Effector CD4-positive, alpha-beta T cell (primary cell): ENCODE data around the gene CHIT1.

Experiments
- DNase-seq: peaks from one replicate; pipeline ENCODE4 v3.0.0-alpha.2; 2020

Gene CHIT1

DNA sequence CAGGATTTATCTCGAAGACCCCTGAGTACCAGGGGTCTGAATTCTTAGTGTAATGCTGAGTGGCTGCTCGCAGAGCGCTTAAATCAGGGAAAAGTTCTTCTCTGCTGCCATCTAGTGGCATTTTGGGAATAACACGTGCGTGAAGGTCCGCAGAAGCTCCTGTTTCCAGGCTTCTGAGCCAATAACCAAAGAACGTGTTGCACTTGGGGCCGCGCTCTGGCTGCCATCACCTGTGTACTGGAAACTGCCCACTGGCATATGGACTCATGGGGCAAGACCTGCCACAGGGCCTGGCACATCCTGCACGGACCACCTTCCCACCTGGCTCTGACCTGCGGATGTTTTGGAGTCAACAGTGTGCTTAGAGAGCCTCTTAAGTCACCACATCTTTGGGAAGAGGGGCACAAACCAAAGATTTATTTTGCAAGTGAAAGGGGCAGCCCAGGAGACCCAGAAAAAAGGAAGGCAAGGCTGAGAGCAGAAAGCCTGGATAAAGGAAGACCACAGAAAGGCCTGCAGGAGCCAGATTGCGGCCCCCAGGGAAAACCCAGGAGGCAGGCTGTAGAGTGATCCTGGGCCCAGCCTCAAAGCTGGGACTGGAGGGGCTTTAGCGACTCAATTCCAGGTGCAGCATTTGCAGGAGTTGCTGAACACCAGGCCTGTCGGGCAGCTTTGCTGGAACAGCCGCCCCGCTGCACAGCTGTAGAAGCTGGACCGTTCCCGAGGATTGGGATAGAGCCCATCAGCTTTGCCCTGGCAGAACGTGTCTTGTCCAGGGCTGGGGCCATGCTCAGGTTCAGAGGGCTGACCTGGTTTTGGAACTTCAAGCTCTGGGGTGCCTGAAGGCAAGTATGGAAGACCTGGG, 13.0 kb downstream of the CHIT1 start:
- DNase-seq: peak; percentile 40

DNA sequence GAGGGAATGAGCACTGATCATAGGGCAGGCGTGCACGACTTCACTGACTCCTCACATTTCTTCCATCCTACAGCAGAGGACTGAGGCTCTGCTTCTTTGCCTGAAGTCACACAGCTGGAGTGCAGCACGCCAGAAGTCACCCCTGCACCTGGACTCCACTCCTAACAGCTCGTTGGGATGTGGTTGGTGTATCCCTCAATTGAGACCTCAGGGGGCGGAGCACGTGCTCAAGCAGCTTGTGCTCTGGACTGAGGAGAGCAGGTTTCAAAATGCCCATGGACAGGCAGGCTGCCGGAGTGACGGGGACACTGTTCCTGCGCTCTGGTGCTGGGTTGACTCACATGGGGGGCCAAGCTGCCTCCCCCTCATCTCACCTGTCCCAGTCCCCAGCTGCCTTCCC, 13.9 kb downstream of the CHIT1 start:
- DNase-seq: no peak

DNA sequence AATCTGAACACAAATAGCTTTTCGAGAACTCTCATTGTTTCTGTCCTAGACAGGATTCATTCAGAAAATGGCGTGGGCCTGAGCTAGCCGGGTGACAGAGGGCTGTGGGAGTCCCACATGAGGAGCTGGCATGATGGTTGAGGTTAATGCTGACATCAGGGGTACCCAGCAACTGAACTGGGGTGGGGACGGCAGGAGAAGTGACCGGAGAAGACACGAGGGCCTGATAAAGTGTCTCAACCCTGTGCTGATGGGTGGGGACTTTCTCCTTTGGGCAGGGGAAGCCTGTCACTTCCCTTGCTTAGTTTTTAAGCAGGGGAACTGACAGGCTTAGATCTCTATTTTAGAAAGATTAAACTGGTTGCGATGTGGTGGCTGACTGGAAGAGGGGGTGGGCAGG, 14.6 kb downstream of the CHIT1 start:
- DNase-seq: no peak

DNA sequence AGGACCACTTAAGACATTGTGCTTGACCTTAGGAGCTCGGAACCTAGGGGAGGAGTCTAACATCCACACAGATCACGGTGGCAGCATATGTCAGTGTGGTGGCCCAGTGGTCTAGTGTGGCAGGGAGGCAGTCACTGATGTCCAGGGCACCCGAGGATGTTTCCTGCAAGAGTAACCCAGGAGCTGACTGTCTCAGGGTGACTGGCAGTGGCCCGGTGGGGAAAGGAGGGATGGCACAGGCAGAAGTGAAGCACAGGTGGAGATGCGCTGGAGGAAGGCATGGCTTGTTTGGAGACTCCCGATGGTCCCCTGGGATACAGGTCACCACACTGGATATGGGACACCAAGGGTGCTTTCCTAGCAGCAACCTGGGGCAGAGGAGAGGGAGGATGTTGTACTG, 16.3 kb downstream of the CHIT1 start:
- no peak for DNase-seq

DNA sequence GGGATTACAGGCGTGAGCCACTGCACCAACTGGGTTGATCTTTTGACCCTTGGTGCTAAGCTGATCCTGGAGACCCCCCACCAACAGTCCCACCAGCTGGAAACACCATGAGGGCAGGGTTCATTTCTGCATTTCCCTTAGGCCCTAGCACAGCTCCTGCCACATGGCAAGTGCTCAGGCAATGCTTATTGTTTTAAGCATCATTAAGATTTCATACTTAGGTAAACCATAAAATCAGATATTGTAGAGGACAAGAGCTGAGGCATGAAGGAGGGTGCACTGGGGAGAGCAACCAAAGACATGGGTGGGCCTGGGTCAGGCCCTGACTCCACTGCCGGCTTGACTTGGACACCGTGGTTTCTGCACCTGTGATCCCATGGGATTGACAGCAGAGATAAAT, 17.7 kb downstream of the CHIT1 start:
- no peak for DNase-seq

DNA sequence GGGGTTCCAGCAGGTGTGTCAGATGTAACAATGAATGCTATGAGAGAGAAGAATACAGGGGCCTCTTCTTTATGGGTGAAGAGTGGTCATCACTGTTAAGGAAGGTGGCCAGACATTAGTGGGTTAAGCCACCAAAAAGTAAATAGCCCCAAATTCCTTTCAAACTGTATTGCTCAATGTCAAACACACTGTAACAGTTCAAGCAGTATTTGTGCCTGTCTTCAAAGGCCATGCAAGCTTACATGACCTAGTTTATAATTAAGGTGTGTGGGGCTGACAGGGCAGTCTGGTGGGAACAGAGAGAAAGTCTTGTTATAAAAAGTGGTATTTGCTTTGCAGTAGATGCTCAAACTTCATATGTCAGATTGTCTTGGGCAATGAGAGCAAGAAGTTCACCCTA, 18.5 kb downstream of the CHIT1 start:
- no peak for DNase-seq

DNA sequence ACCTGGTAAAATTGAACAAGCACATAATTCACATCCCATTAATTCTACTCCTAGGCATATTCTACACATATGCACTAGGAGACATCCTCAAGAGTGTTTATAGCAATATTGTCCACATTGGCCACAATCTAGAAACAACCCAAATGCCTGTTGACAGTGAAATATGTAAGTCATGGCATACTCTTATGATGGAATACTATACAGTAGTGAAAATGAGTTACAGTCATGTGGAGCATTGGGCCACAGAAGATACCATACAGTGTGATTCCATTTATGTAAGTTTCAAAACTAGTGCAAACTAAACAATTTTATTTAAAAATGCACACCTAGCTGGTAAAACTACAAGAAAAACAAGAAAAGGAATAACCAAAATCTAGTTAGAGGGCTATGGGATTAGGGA, 19.1 kb downstream of the CHIT1 start:
- DNase-seq: no peak

DNA sequence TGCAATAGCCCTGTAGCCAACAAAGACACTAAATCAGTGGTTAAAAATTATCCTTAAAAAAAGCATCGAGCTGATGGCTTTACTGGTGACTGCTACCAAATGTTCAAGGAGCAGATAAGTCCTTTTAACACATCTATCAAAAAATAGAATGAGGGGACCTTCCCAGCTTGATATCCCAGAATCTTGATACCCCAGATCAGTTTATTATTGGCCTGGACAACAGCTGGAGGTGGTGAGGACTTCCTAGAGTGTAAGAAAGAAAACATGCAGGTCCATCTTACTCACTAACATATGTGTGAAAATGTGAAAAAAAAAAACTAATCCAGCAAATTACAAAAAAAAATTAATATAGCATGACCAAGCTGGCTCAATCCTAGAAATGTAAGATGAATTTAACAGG, 21.3 kb downstream of the CHIT1 start:
- no peak for DNase-seq

DNA sequence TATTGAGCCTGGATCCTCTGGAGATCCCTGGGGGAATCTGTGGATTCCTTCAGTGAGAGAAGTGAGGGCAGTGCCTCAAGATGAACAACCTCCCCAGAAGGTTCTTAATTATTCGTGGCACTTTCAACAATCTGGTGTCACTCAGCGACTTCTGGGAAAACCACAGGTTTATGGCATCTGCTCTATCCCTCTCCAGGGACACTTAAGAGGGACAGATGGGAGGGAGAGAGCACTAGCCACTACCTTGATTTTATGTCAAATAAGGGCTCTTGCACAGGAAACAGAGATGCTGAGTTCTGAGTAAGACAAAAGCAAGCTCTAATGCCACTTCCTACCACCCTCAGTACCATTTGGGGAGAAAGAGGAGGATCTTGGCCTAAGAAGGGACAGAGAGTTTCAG, 21.7 kb downstream of the CHIT1 start:
- no peak for DNase-seq

DNA sequence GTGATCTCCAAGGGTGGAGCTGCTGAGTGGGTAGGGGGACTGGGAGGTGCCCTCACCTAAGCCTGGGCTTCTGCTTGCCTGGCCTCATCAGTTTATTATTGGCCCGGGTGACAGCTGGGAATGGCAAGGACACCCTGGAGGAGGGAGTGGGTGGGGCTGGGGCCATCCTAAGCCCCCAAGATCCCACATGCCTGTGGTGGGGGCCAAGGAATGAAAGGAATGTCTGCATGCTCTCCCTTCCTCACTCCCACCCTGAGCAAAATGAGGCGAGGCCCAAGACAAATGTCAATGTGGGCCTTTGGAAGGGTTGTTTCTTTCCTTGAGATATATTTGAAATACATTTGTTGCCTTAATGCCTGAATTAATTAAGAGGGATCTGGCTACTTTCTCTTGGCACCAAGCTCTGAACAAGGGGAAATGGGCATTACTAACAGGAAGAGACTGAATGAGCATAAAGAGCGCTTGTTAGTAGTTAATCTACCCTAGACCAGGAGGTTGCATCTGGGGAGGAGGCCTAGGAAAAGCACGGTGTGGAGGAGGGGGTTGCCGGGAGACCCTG, 23.3 kb downstream of the CHIT1 start:
- no peak for DNase-seq

DNA sequence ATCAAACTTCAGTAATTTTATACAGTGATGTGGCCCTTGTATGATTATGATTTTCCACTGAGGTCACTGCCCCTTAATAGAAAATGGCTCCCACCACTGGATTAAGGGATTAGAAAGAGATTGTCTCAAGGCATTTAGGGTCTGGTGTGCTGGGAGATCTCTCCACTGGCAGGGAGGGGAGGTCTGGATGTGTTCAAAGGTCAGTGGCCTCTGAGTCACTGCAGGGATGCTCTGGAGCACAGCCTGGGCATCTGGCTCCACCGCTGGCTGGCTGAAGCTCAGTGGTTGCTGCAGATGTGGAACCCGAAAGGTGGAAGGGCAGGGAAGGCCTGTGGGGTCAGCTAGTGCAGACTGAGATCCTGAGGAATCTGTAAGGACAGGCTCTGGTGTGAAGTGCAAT, 24.7 kb downstream of the CHIT1 start:
- no peak for DNase-seq

DNA sequence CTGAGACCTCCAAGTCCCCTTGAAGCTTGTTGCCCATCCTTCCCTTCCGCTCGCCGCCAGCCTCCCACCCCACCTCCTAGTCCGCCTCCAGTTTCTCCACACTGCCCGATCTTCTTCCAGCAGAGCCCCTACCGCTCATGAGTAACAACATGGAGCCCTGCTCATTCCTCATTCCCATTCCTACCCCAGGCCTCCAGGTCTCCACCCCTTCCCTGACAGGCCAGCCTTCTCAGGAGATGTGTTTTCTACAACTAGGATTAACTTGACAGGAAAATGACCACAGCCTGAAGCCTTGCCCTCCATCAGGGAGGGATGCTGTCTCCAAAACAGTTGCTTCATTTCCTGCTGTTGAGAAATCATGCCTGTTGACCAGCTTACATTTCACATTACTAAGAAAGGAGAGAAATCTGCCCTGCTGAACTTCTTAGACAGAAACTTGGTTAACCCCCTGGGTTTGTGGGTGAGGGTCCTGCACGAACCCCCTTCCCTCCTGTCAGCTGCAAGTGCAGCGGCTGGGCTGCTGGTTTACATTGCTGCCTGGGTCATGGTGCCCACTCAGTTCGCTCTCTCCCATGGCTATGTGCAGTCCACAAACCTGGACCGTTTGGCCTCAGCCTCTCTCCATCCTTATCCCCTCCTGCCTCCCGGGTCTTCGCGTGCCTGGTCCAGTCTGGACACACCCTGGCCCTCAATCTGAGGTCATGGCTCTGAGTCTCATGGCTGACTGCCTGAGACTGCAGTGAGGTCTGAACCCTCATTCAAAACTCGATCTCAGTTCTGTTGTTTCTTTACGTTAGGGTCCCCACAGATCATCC, 26.8 kb downstream of the CHIT1 start:
- DNase-seq: no peak

DNA sequence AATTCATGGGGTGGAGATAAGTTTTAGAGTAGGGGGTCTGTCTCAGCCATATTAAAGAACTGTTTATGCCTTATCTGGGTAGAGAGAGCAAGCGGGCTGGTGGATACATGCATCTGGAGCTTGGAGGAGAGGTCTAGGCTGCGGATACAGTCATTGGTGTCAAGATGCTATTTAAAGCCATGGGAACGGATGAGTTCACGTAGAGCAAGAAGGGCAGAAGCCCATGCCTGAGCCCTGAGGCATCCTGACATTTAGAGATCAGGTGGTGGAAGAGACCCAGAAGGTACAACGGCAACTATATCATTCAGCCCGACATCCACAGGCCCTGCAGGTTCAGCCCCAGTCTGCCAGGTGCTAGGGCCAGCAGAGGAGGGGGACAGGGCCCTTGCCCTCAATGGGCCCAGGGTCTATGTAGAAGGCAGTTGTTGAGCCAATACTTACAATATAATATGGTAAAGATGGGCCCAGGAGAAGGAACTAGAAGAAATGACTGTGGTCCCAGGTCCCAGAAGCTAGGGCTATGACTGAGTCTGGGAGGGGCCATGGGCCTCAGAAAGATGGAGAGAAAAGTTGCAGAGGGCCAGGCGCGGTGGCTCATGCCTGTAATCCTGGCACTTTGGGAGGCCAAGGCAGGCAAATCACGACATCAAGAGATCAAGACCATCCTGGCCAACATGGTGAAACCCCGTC, 27.8 kb downstream of the CHIT1 start:
- DNase-seq: no peak

DNA sequence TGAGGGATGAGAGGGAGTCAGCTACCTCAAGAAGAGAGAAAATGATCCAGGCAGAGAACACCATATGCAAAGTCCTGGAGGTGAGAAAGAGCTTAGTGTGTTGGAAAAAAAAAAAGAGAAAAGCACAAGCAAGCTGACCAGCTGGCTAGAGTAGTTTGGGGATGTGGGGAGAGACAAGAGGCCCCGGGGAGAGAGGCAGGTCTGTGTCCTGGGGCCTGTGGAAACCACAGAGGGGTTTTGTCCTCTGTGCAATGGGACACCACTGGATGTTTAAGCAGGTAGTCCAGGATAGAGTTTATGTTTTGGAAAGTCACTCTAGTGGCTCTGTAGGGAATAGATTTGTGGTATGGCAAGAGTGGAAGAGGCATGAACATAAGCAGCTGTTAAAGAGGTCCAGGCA, 28.6 kb downstream of the CHIT1 start:
- no peak for DNase-seq

DNA sequence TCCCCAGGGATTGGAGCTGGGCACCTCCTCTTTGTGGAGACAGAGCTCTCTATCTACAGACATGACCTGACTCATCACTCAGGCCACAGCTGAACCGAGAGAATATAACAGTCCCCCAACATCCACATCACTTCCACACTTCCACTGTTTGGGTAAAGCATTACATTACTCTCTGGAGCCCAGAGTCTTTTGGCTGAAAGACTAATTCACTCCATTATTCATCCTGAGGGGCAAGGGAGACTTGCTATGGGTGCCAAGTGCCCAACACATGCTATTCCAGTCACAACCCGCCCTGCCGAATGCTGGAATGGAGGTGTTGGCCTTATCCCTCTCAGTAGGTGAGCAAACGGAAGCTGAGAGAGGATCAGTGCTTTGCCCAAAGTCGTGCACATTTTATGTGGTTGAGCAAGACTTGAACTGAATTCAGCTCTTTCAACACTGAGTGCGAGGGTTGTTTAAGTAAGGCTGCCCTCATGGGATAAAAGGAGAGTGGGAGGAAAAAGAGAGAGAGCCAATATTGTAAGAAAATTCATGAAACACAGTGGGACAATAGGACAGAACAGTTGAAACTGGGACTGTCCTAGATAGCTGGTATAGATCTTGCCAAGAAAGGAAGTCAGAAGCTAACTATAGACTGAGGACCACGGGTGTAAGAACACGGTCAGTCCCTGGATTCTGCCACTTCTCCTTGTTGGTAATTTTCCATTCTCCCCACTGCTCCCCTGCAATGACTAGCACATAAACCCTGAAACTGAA, 29.5 kb downstream of the CHIT1 start:
- DNase-seq: no peak

DNA sequence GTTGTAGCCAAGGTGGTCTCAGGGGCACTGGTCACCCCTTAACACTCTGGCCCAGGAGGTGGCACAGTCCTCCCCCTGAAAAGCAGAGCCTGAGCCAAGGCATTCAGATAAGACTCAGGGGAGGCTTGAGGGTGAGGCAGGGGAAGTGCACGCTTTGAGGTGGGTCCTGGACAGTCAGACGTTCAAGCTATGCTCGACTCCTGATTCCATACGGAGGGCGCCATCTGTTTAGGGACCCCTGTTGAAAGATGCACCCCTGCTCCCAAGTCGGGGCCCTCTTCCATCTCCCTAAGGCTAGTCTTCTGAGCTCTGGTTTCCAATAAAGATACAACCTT, 30.0 kb downstream of the CHIT1 start:
- DNase-seq: no peak

DNA sequence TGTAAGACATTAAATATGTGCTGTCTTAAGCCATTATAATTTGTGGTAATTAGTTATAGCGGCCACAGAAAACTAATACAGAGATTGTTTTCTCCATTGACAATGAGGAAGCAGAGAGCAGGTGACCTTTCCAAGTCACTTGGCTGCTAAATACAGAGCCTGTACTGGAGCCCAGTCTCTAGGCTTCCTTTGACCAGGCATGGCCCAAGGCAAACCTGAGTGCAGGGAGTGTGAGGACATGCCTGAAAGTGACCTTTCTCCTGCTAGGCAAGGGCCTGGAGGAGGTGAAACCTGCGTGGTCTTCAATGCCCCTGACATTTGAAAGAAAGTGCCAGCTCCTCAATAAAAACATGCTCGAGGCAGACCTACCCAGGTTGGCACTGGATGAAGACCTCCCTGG, 30.5 kb downstream of the CHIT1 start:
- no peak for DNase-seq

DNA sequence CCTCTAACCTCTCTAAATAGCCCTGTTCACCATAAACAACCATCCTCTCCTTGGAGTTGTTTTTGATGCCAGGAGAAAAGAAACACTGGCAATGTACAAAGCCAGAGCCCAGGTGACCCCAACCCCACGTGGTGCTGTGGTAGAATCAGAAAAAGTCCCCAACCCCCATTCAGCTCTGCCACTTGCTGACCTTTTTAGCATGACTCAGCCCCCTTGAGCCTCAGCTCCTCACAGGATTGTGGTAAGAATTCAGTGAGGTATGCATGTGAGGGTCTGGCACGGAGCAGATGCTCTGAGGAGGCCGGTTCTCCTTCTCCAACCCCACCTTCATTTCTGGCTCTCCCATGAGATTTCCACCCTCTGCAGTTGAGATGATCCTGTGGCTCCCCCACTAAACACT, 31.8 kb downstream of the CHIT1 start:
- no peak for DNase-seq

DNA sequence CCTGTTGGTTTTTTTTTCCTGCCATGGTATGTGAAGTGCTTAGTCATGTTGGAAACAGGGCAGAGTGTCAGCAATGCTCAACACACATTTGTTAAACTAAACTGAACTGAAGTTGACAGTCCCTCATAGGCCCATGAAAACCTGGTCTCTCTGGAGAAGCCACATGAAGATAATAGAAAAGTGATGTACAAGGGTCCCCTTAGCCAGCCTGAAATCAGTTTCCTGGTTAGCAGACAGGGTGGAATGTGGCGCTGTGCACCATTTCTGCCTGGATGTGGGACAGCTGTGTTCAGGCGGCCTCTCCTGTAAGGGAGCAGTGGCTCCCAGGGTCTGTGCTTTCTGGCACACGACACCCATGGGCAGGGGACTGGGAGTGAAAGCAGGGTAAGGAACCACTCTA, 33.1 kb downstream of the CHIT1 start:
- DNase-seq: no peak

DNA sequence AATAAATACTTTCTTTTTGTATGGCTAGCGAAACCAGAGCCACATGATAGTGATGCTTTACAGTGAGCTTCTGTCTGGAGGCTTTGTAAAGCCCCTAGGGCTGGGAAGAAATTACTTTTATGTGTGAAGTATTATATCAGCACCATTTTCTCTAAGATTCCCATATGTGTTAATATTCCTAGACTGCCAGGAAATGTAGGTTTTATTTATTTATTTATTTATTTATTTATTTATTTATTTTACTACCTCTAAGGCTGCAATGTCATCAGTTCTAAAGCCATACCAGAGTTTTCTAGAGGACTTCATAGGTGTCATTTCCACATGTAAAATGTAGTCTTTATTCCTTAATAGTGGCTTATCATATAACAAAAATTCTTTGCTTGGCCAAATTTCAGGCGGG, 38.5 kb downstream of the CHIT1 start:
- DNase-seq: no peak

DNA sequence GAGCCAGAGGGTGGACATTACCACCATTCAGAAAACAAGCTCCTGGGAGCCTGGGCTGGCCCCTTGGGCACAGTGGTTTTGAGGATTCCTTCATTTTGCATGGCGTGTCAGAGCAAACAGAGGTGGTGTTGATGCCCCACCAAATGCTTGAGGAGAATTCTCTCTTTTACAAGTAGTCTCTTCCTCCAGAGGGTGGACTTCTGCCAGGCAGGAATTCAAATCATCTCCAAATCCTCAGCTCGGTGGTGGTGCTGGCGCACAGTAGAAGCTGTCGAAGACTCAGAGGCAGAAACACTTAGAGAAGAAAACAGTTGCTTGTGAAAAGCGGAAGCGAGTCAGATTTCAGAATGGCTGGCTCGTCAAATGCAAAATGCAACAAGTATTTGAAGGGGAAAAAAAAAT, 39.5 kb downstream of the CHIT1 start:
- DNase-seq: no peak

DNA sequence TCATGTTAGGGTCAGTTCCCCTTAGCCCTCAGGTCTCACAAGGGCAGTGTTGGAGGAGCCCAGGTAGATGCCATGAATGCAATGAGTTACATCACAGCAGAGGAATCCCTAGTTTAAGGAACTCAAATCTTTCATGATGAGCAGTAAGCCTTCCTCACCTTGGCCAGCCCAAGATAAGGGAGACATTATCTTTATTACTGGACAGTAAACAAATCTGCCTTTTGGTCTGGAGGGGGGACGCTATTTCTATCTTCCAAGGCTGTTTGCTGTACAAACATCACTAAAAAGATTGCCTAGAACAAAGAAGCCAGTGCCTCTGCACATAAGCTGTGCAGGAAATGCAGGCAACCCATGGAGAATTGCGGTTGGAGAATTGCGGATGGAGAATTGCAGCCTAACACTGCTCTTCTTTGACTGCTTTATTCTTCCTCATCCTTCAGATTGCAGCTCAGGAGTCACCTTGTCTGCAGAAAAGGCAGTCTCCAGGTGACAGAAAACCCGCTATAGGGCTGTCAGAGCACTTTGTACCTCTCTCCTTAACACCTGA, 40.7 kb downstream of the CHIT1 start:
- no peak for DNase-seq
